Limb (tissue), 2 donors: ENCODE results near the gene PCSK6.
"Not testable (repeated sequence)": the region's sequence is repeated elsewhere in the genome, so short reads cannot be mapped to it uniquely, and the experiment has no call there.

Source experiments
- DNase-seq, 2 donors: peaks; one replicate each; pipeline ENCODE4 v3.0.0-alpha.2; 2016; ENCODE audit errors: extremely low spot score in 2 of 2

PCSK6 gene

DNA sequence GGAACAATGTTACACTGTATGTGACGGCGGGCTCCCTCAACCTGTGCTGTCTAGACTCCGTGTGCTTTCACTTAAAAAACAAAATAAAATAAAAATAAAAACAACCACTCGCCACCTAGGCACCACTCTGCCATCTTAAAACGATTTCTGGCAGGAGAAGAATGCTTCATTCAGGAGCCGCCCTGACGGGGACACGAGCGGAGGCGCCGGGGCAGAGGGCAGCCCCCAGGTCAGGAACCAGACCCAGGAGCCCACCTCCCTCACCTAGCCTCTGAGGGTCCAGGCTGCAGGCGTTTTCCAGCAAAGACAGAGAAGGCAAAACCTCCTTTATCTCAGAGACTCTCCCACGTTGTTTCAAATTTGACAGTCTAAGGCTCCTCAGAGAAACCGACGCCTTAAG lies 109.4 kb downstream of the PCSK6 start:
- no peak for DNase-seq

DNA sequence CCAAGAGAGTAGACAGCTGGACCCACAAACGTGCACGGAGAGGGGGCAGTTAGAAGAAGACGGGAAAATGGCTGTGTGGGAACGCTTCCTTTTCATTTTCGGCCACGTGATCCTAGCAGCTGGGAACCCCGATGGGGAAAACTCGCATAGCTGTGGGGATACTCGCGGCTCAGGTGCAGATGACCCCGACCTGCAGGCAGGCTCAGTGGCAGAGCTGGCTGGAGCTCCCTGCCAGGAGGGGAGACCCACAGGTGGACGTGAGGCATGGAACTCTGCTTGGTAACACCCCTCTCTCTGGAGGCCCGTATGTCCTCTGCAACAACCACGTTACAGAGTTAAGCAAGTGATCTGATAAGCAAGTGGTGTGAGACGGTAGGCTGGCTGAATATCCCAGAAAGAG lies 109.9 kb downstream of the PCSK6 start:
- no peak for DNase-seq

DNA sequence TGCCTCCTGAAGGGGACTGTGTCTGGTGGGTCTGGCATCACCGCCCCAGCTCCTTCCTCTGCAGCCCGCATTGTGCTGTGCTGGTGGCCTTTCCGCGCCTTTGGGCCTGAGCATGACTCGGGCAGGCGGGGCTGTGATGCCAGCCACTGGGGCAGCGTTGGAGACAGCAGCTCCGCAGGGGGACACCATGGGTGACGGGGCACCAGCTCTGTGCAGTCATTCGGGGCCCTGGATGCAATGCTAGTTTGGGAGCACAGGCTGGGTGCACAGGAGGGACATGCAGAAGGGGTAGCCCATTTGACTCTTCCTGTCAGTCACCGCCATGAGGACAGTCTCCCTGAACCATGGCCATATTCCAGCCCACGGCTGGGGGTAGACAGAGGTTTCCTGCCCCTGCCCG lies 110.6 kb downstream of the PCSK6 start:
- DNase-seq: no peak

DNA sequence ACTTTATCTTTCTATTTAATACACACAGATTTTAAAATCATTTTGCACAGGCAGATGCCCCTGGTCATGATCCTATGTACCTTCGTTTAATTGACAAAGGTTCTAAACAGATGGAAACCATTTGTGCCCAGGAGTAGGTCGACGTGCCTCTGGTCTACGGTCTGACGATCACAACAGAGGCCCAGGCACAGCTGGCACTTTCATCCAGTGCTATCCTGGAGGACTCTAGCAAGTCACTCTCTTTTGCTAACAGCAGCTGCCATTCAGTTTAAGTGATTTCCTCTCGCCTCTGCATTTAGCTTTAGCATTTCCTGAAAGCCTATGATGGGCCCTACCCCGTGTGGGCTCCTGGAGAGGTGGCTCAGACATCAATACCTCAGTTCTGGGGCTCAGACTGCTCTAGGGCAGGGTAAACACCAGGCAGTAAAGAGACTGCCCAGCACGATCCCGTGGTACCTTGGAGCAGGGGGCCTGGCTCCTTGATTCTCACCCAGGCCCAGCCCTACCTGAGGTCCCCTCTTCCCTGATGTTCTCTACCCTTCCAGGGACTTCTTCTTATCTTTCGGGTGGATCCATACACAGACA lies 111.2 kb downstream of the PCSK6 start:
- no peak for DNase-seq

DNA sequence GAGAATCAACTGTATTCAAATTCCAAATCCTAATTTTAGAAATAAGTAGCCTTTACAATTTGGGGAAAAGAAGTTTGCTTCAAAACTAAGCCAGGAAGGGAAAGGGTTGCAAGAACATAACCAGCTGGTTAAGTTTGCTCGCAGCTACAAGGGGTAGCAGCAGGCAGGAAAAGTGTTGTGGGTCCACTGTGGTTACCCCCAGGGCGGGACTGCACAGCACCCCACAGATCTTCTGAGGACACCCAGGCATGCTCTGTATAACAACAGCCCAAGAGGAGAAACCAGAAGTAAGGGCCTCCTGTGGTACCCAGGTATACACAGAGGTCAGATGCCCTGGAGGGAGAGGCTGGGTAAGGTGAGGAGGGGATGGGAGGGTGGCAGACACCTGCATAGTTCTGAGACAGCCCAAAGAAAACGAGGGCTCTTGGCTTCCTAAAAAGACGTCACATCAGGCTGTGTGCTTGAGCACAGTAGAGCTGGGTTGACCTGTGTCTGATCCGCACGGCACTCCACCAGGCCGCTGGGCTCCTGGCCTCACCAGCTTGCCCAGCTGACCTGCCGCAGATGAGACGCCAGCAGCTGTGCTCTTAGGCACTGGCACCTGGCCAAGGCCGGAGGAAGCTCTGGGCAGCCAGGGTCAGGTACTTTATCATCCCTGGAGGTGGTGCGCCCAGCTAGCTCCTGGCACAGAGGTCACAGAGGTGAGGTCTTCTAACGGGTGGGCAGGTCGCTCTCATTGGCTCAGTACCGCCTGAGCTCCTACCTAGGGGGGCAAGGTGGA lies 112.7 kb downstream of the PCSK6 start:
- no peak for DNase-seq

DNA sequence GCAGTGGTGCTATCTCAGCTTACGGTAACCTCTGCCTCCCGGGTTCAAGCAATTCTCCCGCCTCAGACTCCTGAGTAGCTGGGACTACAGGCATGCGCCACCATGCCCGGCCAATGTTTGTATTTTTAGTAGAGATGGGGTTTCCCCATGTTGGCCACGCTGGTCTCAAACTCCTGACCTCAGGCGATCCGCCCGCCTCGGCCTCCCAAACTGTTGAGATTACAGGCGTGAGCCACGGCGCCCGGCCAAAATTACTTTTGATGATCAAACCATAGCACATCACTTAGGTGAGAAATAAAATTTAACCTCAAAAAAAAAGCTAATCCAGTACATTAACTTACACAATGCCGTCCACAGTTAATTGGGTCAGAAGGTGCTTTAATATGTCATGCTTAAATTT lies 114.5 kb downstream of the PCSK6 start:
- not testable (repeated sequence) for DNase-seq

DNA sequence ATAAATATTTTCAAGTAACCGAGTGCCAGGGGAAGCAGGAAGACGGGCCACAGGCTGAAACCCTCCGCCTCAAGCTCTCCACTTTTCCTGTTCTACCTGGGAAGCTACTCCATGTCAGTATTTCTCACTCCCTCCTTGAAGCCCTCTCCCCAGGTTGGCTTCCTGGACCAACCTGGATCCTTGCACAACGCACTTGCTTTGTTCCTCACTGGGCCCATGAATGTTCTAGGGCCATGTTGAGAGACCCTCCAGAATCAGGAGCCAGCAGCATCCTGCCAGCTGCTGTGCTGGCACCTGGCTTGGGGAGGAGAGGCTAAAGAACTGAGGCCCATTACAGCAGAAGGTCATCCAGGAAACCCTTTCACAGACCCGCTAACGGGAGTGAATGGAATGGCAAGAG lies 115.2 kb downstream of the PCSK6 start:
- DNase-seq: no peak

DNA sequence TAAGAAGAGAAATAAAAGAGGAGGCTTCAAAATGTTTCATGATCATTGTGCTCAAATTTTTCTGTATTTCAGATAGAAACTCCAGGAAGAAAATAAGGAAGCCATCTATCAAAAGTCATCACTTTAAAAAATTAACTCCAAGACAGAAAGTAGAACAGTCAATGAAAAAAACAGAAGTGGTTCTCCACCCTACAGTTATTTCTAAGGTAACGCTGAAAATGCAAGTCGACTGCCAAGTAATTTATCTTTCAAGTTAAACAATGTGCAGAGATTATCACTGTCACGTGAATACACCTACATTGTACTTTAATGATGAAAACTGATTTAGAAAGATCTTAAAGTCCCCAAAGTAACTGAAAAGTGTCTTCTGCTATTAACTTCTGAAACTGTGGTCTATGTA lies 115.9 kb downstream of the PCSK6 start:
- DNase-seq: no peak

DNA sequence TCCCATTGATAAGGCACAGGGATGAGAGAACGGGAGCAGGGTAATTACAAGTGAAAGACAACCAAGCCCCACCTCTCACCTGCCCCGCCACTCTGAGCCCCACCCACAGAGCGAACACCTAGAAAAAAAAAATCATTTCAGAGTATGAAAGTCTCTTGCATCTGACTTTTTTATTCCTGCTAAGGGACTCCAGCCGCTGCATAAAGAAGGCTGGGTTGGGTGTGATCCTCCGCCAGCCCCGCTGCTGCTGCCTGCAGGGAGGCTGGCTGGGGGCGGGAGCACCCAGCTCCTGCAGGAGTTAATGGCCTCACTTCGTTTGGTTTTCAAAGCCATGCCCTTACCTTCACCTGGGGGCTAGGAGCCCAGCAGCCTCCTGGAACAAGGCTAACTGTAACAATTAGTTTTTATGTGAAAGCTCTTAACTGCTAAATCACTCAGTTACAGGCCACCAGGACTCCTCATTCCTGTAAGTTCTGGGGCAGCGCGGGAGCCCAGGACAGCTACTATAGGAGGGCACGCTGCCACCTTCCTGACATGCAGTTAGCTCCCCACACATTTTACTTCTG lies 116.5 kb downstream of the PCSK6 start:
- no peak for DNase-seq

DNA sequence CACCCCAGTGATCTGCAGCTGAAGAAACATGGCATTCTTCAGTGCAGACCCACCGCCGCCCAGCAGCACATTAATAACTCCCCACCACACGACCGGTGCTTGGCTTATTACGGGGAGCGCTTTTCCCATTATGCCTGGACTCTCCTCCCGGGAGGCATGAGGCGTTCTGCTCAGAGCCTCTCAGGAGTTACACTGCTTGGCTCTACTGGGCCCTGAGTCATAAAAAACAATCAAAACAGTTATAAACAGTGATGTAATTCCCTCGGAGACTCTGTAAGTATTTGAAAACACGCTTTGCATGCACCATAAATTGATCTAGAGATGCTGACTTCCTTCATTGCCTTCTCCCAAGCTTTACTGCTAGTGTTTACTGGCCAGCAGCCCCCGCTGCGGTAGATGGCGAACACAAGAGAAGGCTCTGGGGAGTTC lies 117.3 kb downstream of the PCSK6 start:
- no peak for DNase-seq

DNA sequence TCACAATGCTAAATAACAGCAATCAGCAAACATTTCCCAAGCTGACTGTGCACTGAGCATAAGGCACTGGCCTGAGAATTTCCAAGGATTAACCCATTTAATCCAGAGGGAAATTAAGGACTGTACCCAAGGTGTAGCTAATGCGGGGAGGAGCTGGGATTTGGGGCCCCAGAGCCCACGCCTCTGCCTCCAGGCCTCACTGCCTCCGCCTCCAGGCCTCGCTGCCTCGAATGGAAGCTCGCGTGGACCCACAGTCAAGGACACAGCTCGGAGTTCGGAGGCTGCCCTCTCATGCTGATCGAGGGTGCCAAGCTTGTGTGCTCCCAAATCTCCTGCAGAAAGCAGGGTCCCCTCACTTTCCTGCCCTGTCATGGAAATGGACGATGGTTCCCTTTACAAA lies 118.0 kb downstream of the PCSK6 start:
- DNase-seq: no peak

DNA sequence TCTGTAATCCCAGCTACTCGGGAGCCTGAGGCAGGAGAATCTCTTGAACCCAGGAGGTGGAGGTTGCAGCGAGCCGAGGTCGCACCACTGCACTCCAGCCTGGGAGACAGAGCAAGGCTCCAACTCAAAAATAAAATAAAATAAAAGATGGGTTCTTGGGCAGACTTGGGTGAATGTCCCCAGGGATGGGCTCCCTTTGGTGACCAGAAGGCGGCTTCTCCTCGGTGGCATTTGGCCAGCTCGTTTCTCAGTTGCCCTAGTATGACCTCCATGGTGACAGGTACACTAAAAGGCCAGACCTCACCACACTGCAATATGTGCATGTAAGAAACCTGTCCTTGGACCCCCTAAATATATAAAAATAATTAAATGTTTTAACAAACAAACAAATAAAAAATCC lies 118.4 kb downstream of the PCSK6 start:
- no peak for DNase-seq

DNA sequence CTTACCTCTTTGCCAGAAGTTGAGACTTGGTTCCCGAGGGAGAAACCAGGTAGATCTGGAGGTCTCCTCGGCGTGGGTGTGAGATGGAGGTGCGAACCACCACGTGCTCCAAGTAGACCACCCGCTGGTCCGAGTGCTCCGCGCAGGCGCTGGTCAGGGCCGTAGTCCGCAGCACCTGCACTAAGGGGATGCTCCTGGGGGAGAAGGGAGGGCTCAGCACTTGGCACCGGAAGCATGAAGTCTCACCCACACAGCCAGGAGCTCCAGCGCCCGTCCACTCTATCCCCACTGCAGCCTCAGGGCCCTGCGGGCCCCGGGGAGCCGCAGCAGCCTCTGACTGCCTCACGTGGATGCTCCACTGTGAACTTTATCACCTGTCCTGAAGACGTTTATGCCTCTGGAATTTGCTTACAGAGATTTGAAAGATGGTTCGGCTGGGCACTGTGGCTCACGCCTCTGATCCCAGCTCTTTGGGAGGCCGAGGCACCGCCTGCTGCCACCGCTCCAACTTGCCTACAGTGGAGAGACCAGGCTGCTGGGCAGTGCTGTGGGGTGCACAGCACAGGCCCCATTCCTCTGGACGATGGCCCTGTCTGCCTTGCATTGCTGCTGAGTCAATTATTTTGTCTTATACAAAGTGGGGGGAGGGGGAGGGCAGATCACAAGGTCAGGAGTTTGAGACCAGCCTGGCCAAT lies 119.0 kb downstream of the PCSK6 start:
- DNase-seq: no peak

DNA sequence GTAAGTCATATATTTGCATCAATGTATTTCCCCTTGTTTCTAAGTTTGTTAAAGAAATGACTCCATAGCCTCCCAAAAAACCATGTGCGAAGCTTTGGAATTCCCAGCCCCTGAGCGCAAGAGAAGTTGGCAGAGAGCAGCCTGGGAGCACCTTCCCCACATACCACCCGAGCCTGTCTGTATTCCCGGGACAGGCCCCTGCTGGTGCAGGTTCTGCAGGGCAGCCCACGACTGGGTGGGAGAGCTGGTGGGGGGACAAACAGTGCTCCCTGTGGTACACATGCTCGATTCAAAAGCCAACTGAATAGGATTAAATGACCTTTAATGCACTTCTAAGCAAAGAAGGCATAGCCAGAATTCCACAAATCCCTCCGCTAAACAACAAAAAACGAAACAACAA lies 119.8 kb downstream of the PCSK6 start:
- no peak for DNase-seq

DNA sequence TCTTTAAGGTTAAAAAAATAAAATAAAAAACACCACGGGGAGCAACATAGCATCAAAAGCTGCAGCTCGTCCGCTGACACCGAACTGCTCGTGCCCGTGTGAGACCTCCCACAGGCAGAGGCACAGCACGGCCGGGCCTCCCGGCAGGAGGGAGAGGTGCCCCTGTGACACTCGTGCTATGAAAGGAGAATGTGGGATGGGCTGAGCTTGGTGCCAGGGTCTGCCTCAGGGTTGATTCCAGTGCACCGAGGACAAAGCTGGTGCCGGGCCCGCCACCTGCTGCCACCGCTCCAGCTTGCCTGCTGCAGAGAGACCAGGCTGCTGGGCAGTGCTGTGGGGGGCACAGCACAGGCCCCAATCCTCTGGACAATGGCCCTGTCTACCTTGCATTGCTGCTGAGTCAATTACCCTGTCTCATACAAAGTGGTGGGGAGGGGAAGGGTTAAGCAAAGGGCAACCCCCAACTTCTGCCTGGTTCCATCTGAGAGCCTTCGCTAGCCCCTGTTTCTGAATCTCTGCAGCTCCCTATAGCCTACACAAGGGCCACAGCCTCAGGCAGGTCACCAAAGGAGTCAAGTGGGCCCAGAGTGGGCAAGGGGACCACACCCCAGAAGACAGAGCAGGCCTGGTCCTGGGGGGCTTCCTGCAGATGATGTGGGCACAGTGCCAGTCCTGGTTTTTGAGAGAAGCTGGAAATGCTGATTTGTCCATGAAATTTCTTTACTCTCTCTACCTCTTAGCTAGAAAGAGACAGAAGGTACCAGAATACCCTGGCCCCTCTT lies 120.5 kb downstream of the PCSK6 start:
- no peak for DNase-seq

DNA sequence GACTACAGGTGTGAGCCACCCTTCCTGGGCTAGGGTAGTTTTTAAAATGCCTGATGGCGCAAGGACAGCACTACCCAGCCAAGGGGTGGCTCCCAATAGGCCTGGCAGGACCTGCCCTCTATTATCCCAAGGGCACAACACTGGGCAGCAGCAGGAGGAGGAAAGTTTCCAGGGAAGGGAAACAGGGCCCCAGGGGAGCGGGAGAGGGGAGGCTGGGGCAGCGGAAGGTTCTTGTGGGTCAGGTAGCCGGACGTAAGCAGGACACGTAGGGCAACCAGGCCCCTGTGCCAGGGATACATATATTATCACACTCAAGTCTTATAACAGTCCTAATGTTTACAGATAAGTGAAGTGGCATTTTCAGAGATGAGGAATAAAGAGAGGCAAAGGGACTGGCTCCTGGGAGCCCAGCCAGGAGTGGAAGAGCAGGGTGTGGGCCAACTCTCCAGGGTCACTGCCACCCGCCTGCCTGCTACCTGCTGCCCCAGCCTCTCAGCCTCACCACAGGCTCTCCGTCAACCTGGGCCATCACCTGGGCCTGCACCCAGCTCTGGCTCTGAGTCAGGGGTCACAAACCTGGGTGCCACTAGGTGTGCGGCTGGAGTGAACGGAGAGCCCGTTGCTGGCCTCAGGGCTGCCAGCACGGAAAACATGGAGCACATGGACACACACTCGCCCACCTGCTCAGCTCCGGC lies 121.3 kb downstream of the PCSK6 start:
- DNase-seq: no peak

DNA sequence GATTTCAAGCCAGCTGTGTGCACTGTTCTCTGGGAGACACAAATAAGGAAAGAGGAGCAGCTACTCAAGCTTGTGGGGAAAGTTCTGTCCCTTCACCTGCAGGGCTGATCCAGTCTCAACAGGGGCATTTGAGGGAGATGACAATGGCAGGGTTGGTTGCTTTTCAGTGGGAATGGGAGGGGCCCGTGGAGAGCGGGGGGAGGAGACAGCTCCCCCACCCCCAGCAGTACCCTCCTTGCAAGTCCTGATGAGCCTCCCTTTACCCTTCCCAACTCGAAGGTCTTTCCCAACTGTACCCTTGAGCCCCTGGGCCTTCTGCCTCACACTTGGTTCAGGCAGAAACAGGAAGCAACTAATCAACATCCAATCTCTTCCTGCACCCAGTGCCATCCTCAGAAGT lies 122.7 kb downstream of the PCSK6 start:
- no peak for DNase-seq

DNA sequence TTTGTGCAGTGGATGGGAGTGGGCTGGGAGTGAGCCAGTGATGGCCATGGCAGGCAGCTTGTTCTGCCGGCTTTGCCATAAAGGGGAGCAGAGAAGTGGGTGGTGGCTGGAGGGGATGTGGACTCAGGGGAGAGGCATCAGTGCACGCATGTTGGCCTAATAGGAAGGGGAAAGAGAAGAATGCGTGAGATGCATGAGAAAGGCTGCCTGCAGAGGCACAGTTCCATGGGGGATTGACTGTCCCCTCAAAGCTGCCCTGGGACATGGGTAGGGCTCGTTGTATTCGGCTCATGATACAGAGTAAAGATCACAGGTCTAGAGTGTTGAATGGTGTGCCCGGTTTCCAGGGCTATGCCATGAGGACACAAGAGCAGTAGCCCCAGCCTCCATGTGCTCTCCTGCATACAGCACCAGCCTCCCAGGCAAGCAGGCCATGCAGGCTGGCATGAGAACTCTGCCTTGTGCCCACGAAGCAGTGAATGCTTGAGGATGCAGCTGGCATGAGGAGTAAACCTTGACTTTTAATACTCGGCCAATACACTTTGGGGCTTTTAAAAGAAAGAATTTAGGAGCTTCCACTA lies 126.4 kb downstream of the PCSK6 start:
- no peak for DNase-seq

DNA sequence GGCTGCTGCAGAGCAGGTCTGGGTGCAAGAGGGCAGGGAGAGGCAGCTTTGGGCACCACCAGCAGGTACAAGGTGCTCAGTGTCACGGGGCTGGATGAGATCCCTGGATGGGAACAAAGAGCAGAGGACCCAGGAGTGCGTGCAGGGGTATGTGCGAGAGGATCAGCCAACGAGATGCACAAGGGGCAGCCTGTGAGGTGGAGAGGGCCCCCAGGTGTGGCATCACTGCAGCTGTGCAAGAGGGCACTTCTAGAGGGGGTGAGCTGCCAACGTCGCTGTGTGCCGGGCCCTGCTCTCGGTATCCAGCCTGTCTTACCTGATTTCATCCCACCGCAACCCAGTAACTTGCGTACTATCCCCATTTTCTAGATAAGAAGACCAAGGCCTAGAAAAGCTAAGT lies 127.1 kb downstream of the PCSK6 start:
- DNase-seq: no peak

DNA sequence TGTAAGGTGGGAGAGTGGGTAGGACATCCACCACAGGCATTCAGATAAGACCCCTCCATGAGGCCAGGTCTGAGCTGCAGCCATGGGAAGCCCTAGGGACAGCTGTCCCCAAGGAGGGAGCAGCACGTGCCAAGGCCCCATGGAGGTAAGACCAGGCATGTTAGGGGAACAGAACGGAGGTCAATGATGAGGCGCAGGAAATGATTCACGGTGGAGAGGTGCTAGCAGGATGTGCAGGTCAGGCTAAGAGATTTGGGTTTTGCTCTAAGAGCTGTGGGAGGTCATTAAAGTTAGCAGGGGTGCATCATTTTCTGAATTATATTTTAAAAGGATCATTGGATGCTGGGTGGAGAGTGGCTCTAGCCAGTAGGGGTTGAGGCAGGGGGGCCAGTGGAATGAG lies 128.1 kb downstream of the PCSK6 start:
- DNase-seq: no peak
